Stimulated activated CD4-positive, alpha-beta T cell treated with anti-CD3 and anti-CD28 coated beads, Interleukin-12 subunit alpha, Interleukin-12 subunit beta, amount 100 ng/mL, for 24 hours (primary cell): ENCODE results near the gene CELF1.

Source experiments
- DNase-seq, 2 experiments: peaks; one replicate each; pipeline ENCODE4 v3.0.0-alpha.2; 2020; ENCODE audit warnings: low read depth in 2 of 2

The CELF1 gene

GRCh38 chr11:47485107-47485506 lies 67.8 kb downstream of the CELF1 start:
- no peak for DNase-seq

- no peak for DNase-seq
These were observed 69.5 kb downstream of the CELF1 start for GRCh38 chr11:47483457-47483856.

- DNase-seq: no peak
These were observed 72.2 kb downstream of the CELF1 start for GRCh38 chr11:47480762-47481161.

- no peak for DNase-seq
These were observed 74.1 kb downstream of the CELF1 start for GRCh38 chr11:47478651-47479329.

- no peak for DNase-seq
These were observed 75.2 kb downstream of the CELF1 start for GRCh38 chr11:47477753-47478152.

GRCh38 chr11:47477323-47477722 lies 75.6 kb downstream of the CELF1 start:
- no peak for DNase-seq

- DNase-seq: no peak
These were observed 82.3 kb downstream of the CELF1 start for GRCh38 chr11:47470671-47471070.

GRCh38 chr11:47469361-47470179 lies 83.4 kb downstream of the CELF1 start:
- DNase-seq: no peak

GRCh38 chr11:47468598-47469214 lies 84.2 kb downstream of the CELF1 start:
- DNase-seq: no peak

GRCh38 chr11:47467357-47467756 lies 85.6 kb downstream of the CELF1 start:
- DNase-seq: no peak

- DNase-seq: no peak
These were observed 86.2 kb downstream of the CELF1 start for GRCh38 chr11:47466701-47467250.

- DNase-seq: no peak
These were observed 86.7 kb downstream of the CELF1 start for GRCh38 chr11:47466201-47466600.

- no peak for DNase-seq
These were observed 88.4 kb downstream of the CELF1 start for GRCh38 chr11:47464483-47464882.

GRCh38 chr11:47461876-47462275 lies 91.1 kb downstream of the CELF1 start:
- DNase-seq: no peak

GRCh38 chr11:47460571-47461235 lies 92.2 kb downstream of the CELF1 start:
- DNase-seq: no peak

GRCh38 chr11:47454258-47454671 lies 98.7 kb downstream of the CELF1 start:
- DNase-seq: peak; percentile 35 to 42

GRCh38 chr11:47453365-47453764 lies 99.6 kb downstream of the CELF1 start:
- DNase-seq: no peak

GRCh38 chr11:47451990-47452389 lies 100.9 kb downstream of the CELF1 start:
- no peak for DNase-seq

GRCh38 chr11:47451436-47451835 lies 101.5 kb downstream of the CELF1 start:
- no peak for DNase-seq

- no peak for DNase-seq
These were observed 103.4 kb downstream of the CELF1 start for GRCh38 chr11:47449541-47449940.

GRCh38 chr11:47448566-47449427 lies 104.1 kb downstream of the CELF1 start, which contains the start of gene RAPSN:
RAPSN (minus strand) TSS chr11:47449136; CDS start chr11:47448964, 172 bp downstream.
- DNase-seq: no peak
